IMR-90 (cell line): Measurements from ENCODE around the gene PTPRK. TPM values are rescaled to one million over a fixed set of nuclear protein-coding genes. Genes with fewer than 3 reads are reported as not detected.

Experiments used
- ATAC-seq: fragments of 200-7000 bp; cut with Tn5 transposase; 2 replicates; pipeline ENCODE4 v1.9.1; 2020; ENCODE audit warnings: low read depth, mild to moderate bottlenecking, moderate library complexity
- BruUV-seq: library from RNA; stranded (reverse); fragments of 400-500 nt; replicated peaks from 2 replicates; lab custom pipeline; 2021; lab: Mats Ljungman, UMichigan
- CTCF ChIA-PET: fragments of 300-600 bp; formaldehyde crosslinking; extraction: SDS; loops from one replicate; lab custom pipeline; 2021; ENCODE audit warnings: antibody characterized with exemption; lab: Yijun Ruan, JAX
- POLR2A ChIA-PET: fragments of 300-600 bp; sonication (Branson Sonifier 250); formaldehyde crosslinking; loops from one replicate; lab custom pipeline; 2022; ENCODE audit warnings: antibody characterized with exemption; ENCODE audit not compliant: unreplicated experiment; lab: Charles Lee
- DNase-seq: peaks from one replicate; pipeline ENCODE4 v3.0.0; 2013
- H2AFZ ChIP-seq: replicated peaks from 2 replicates; pipeline ENCODE3; 2013; ENCODE audit warnings: low read length, mild to moderate bottlenecking; ENCODE audit not compliant: poor library complexity
- H2AK5ac ChIP-seq: 2 replicates; pipeline ENCODE4 v1.6.1; 2013; ENCODE audit warnings: low read depth, low read length, inconsistent platforms
- H2AK9ac ChIP-seq: replicated peaks from 2 replicates; pipeline ENCODE3; 2013; ENCODE audit warnings: mild to moderate bottlenecking, low read depth, low read length, moderate library complexity; ENCODE audit not compliant: poor library complexity
- H2BK120ac ChIP-seq: 2 replicates; pipeline ENCODE4 v1.6.1; 2013; ENCODE audit warnings: low read depth, low read length, inconsistent platforms
- H2BK15ac ChIP-seq: 3 replicates; pipeline ENCODE4 v1.6.1; 2013; ENCODE audit warnings: low read depth, low read length, inconsistent platforms
- H2BK20ac ChIP-seq: 2 replicates; pipeline ENCODE4 v1.6.1; 2013; ENCODE audit warnings: low read depth, mild to moderate bottlenecking, inconsistent platforms, low read length, moderate library complexity
- H2BK5ac ChIP-seq: 2 replicates; pipeline ENCODE4 v1.6.1; 2013; ENCODE audit warnings: mild to moderate bottlenecking, low read depth, low read length, inconsistent platforms; ENCODE audit not compliant: poor library complexity, severe bottlenecking
- H3K14ac ChIP-seq: replicated peaks from 2 replicates; pipeline ENCODE4 v1.6.1; 2013; ENCODE audit warnings: low read depth, low read length, inconsistent platforms
- H3K18ac ChIP-seq: 2 replicates; pipeline ENCODE4 v1.6.1; 2013; ENCODE audit warnings: low read depth, low read length, control low read depth
- H3K23ac ChIP-seq: 2 replicates; pipeline ENCODE4 v1.6.1; 2013; ENCODE audit warnings: low read depth, low read length, inconsistent platforms
- H3K27ac ChIP-seq: 2 replicates; pipeline ENCODE4 v1.5.1; 2013; ENCODE audit warnings: mild to moderate bottlenecking, control low read depth, low read length; ENCODE audit not compliant: insufficient read depth
- H3K27me3 ChIP-seq: 2 replicates; pipeline ENCODE4 v1.6.1; 2013; ENCODE audit warnings: low read length; ENCODE audit not compliant: control insufficient read depth, insufficient read depth
- H3K36me3 ChIP-seq: 2 replicates; pipeline ENCODE4 v1.6.1; 2013; ENCODE audit warnings: low read length, mixed read lengths; ENCODE audit not compliant: control insufficient read depth, insufficient read depth
- H3K4ac ChIP-seq: 2 replicates; pipeline ENCODE4 v1.6.1; 2013; ENCODE audit warnings: low read depth, low read length, inconsistent platforms
- H3K4me1 ChIP-seq: 2 replicates; pipeline ENCODE4 v1.6.1; 2013; ENCODE audit warnings: low read length, mixed read lengths; ENCODE audit not compliant: control insufficient read depth, insufficient read depth
- H3K4me2 ChIP-seq: 2 replicates; pipeline ENCODE4 v1.6.1; 2013; ENCODE audit warnings: low read depth, mild to moderate bottlenecking, control low read depth, low read length, moderate library complexity
- H3K4me3 ChIP-seq: 2 replicates; pipeline ENCODE4 v1.5.1; 2013; ENCODE audit warnings: low read depth, mild to moderate bottlenecking, control low read depth, low read length, moderate library complexity; ENCODE audit not compliant: insufficient read depth
- H3K56ac ChIP-seq: 2 replicates; pipeline ENCODE4 v1.6.1; 2013; ENCODE audit warnings: low read length, inconsistent platforms; ENCODE audit not compliant: insufficient read depth; ENCODE audit errors: extremely low read depth
- H3K79me1 ChIP-seq, 2 experiments: 2 replicates each; pipeline ENCODE4 v1.6.1; 2013; ENCODE audit warnings: low read length in 2 of 2, inconsistent platforms in 1 of 2, low read depth in 1 of 2
- H3K9ac ChIP-seq: 2 replicates; pipeline ENCODE4 v1.6.1; 2013; ENCODE audit warnings: low read depth, low read length, control low read depth
- H3K9me1 ChIP-seq: 2 replicates; pipeline ENCODE4 v1.6.1; 2013; ENCODE audit warnings: low read length, inconsistent platforms; ENCODE audit not compliant: insufficient read depth
- H3K9me3 ChIP-seq: 2 replicates; pipeline ENCODE4 v1.6.1; 2013; ENCODE audit warnings: low read length; ENCODE audit not compliant: control insufficient read depth, insufficient read depth
- H4K20me1 ChIP-seq: 2 replicates; pipeline ENCODE4 v1.6.1; 2013; ENCODE audit warnings: low read length, inconsistent platforms; ENCODE audit not compliant: insufficient read depth
- H4K5ac ChIP-seq: 2 replicates; pipeline ENCODE4 v1.6.1; 2013; ENCODE audit warnings: mild to moderate bottlenecking, low read depth, low read length, control low read depth
- H4K8ac ChIP-seq, 2 experiments: 2 replicates each; pipeline ENCODE4 v1.6.1; 2013; ENCODE audit warnings: low read depth in 2 of 2, low read length in 2 of 2, control low read depth in 1 of 2, inconsistent platforms in 1 of 2
- H4K91ac ChIP-seq: 2 replicates; pipeline ENCODE4 v1.6.1; 2013; ENCODE audit warnings: low read depth, low read length, inconsistent platforms; ENCODE audit not compliant: insufficient read depth
- BHLHE40 ChIP-seq: fragments of 150-350 bp; IDR thresholded peaks from 2 replicates; pipeline ENCODE4 v1.6.1; 2016; ENCODE audit warnings: mild to moderate bottlenecking, low read depth, low read length
- CHD1 ChIP-seq: IDR thresholded peaks from 2 replicates; pipeline ENCODE4 v1.6.1; 2012; ENCODE audit warnings: low read depth, low read length, improper control_type of control experiment
- CTCF ChIP-seq: conservative IDR thresholded peaks from 2 replicates; pipeline ENCODE4 v1.5.1; 2012; ENCODE audit warnings: mild to moderate bottlenecking, low read depth, low read length, improper control_type of control experiment
- MAZ ChIP-seq: IDR thresholded peaks from 2 replicates; pipeline ENCODE4 v1.6.1; 2012; ENCODE audit warnings: low read depth, mild to moderate bottlenecking, low read length, improper control_type of control experiment, moderate library complexity, borderline replicate concordance
- MXI1 ChIP-seq: IDR thresholded peaks from 2 replicates; pipeline ENCODE4 v1.6.1; 2012; ENCODE audit warnings: low read depth, mild to moderate bottlenecking, low read length, moderate library complexity, borderline replicate concordance
- NFE2L2 ChIP-seq: fragments of 150-350 bp; IDR thresholded peaks from 2 replicates; pipeline ENCODE4 v1.6.1; 2016; ENCODE audit warnings: low read depth, mild to moderate bottlenecking, low read length
- POLR2A ChIP-seq: IDR thresholded peaks from 2 replicates; pipeline ENCODE4 v1.6.1; 2012; ENCODE audit warnings: mild to moderate bottlenecking, low read depth, low read length
- RAD21 ChIP-seq: IDR thresholded peaks from 2 replicates; pipeline ENCODE4 v1.6.1; 2012; ENCODE audit warnings: low read length, improper control_type of control experiment
- RCOR1 ChIP-seq: IDR thresholded peaks from 2 replicates; pipeline ENCODE4 v1.6.1; 2012; ENCODE audit warnings: mild to moderate bottlenecking, low read length, improper control_type of control experiment; ENCODE audit not compliant: insufficient replicate concordance
- SMC3 ChIP-seq: fragments of 150-350 bp; IDR thresholded peaks from 2 replicates; pipeline ENCODE4 v1.6.1; 2016; ENCODE audit warnings: low read depth, mild to moderate bottlenecking, antibody characterized with exemption, low read length, moderate library complexity
- WGBS, 2 experiments: methylation state at CpG; one replicate each; pipeline versions ENCODE4 v1.1.5 to v1.1.7; 2013; ENCODE audit warnings: missing lambda C conversion rate in 2 of 2; ENCODE audit not compliant: insufficient read length in 1 of 2; ENCODE audit errors: extremely low coverage in 2 of 2; 5-methylcytosine and 5-hydroxymethylcytosine counted together
- dilution Hi-C: fragments of 300-500 bp; cut with HindIII; formaldehyde crosslinking; loops from one replicate; pipeline ENCODE4 v1.14.3; 2018; ENCODE audit warnings: low sequenced_read_pairs; ENCODE audit not compliant: unreplicated experiment
- in situ Hi-C: fragments of 300-500 bp; cut with MboI; formaldehyde crosslinking; loops from 3 replicates; pipeline ENCODE4 v1.14.3; 2019; ENCODE audit warnings: low sequenced_read_pairs, inconsistent platforms, mixed read lengths
- intact Hi-C: fragments of 100-400 bp; cut with micrococcal nuclease; formaldehyde crosslinking; loops from 2 replicates; pipeline ENCODE4 v1.10.0; 2022
- polyA plus RNA-seq, 3 experiments: library from polyadenylated mRNA; depleted of rRNA; stranded (reverse); fragments of >200 nt; gene quantifications; 2 replicates each; pipeline ENCODE4 v1.2.3, GENCODE V29; 2012; ENCODE audit warnings: low replicate concordance in 1 of 3
- total RNA-seq: library from RNA; depleted of rRNA; stranded (reverse); fragments of >200 nt; gene quantifications from 2 replicates; pipeline ENCODE4 v1.2.3, GENCODE V29; 2012

Gene PTPRK
- total and polyA plus RNA-seq, 2 of the 4 experiments (the other 2 are of a cell fraction) = 18.0 to 80.8 TPM

DNA sequence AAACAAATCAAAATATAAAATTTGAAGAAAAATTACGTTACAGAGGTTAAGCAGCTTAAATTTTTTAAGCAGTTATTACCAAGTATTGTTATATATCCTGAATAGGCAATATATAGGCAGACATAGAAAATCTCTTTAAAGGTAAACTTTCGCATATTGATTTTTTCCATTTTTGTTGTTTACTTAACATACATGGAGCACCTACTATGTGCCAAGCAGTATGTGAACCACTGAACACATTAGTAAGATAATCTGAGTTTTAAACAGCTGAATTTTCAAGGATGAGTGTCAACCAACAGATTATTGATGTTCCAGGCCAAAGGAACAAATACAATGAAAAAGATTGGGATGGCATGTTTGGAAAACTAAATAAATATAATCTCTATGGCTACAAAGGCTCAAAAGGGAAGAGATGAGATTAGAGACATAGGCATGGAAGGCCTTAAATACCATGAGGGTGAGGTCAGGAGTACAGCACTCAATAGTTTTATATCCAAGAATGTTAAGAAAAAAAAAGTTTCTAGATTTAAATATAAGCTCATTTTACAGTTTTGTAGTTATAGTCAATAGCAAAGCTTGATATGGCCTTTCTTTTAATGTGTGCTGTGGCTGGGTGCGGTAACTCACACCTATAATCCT lies 277.5 kb downstream of the PTPRK start:
- H2BK120ac ChIP-seq = no peak overlapping the region

More for the DNA sequence above, 277.5 kb downstream of the PTPRK start:
- no peak overlapping the region for H3K4ac ChIP-seq
- H4K5ac ChIP-seq = no peak overlapping the region
- H3K36me3 ChIP-seq = peaks cover 6% of the 10 kb centered on the region
- no peak overlapping the region for H3K4me2 ChIP-seq
- H2BK20ac ChIP-seq = no peak overlapping the region
- DNase-seq = peak; percentile 75
- no peak overlapping the region for H3K9ac ChIP-seq
- peak; percentile 79 for ATAC-seq
- peaks cover 3% of the 10 kb centered on the region; the same call in 1 of the 2 replicates for H3K4me1 ChIP-seq
- H3K27ac ChIP-seq = peak overlapping the region; percentile 42; the same call in 1 of the 2 replicates
- CTCF ChIA-PET = interaction anchor here (0.6 kb wide), 1 partner anchor 238 kb away, joined by 3 read pairs; no protein-coding TSS in a partner anchor
- H3K79me1 ChIP-seq = peaks cover 4 to 43% of the 10 kb centered on the region in 2 experiments; a peak in 3 of 4 replicates
- no peak overlapping the region for H2AK9ac ChIP-seq
- no peak overlapping the region for H4K8ac ChIP-seq
- H3K14ac ChIP-seq = no peak overlapping the region
- intact Hi-C loops = no loop called here
- H3K4me3 ChIP-seq = no peak overlapping the region
- dilution Hi-C loops = no loop called here
- no peaks in the 10 kb centered on the region for H3K27me3 ChIP-seq
- no peak overlapping the region for H2BK15ac ChIP-seq
- H4K91ac ChIP-seq = no peak overlapping the region
- no peak for TF ChIP-seq POLR2A
- TF ChIP-seq CTCF = no peak
- TF ChIP-seq BHLHE40 = no peak
- no peak for TF ChIP-seq MAZ
- no peak for TF ChIP-seq RCOR1
- TF ChIP-seq NFE2L2 = no peak
- no peak for TF ChIP-seq SMC3
- no peak for TF ChIP-seq RAD21
- TF ChIP-seq CHD1 = no peak
- no peak for TF ChIP-seq MXI1
- no peak overlapping the region; the same call in 1 of the 2 replicates for H2AK5ac ChIP-seq
- no peak overlapping the region for H2AFZ ChIP-seq
- no peak overlapping the region for H3K23ac ChIP-seq
- POLR2A ChIA-PET = no interaction called here
- no peaks in the 10 kb centered on the region for H3K9me3 ChIP-seq
- in situ Hi-C loops = no loop called here
- peaks cover 8% of the 10 kb centered on the region for H3K9me1 ChIP-seq
- no peak overlapping the region for H3K56ac ChIP-seq
- no CpG with 5 or more reads among the region's 3 CpGs for WGBS, 2 experiments
- no TSS peak for BruUV-seq
- H4K20me1 ChIP-seq = no peaks in the 10 kb centered on the region; the same call in 1 of the 2 replicates
- no peak overlapping the region for H3K18ac ChIP-seq
- H2BK5ac ChIP-seq = peak overlapping the region; percentile 29
